Subcutaneous adipose tissue (tissue), 4 donors: Measurements from ENCODE around the gene HMX1. TPM values are rescaled to one million over a fixed set of nuclear protein-coding genes. Genes with fewer than 3 reads are reported as not detected.

Experiments
- CTCF ChIP-seq: fragments of 450-650 bp; IDR thresholded peaks from one replicate; pipeline ENCODE4 v1.5.1; 2016; ENCODE audit warnings: low read depth, mild to moderate bottlenecking, control low read depth, antibody characterized with exemption, moderate library complexity
- total RNA-seq, 4 donors: library from RNA; depleted of rRNA; stranded (reverse); fragments of >200 nt; gene quantifications; one replicate each; pipeline ENCODE4 v1.1.0, GENCODE V29; 2016

The HMX1 gene
- total RNA-seq, 4 donors from 2014 or later = not detected

DNA sequence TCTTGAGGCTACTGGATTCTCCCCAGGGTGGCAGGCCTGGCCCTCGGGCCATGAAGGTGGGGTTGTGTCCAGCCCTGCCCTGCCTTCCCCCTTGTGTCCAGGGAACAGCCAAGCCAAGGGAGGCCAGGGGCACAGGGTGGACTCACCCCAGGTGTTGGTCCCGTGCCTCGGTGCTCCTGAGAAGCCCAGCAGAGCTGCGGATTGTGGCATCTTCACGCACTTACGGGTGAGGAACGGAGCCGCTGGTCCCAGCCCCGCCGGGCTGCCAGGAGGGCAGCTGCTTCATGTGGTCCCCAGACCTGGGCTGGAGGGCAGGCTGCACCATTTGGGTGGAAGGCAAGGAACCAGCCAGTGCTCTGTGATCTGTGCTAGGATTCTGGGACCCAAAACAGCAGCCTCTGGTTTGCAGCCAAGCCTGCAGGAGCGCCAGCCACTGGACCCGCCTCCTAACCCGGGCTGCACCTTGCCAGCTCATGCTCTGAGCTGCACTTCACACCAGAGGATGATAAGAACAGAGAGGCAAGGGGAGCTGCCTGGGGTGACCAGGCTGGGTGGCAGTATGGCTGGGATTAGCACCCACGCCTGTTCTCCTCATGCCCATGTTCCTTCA lies 36.1 kb upstream of the HMX1 start:
- TF ChIP-seq CTCF = no peak

- TF ChIP-seq CTCF = no peak
Measured at GRCh38 chr4:8906991-8907595, 35.5 kb upstream of the HMX1 start.

DNA sequence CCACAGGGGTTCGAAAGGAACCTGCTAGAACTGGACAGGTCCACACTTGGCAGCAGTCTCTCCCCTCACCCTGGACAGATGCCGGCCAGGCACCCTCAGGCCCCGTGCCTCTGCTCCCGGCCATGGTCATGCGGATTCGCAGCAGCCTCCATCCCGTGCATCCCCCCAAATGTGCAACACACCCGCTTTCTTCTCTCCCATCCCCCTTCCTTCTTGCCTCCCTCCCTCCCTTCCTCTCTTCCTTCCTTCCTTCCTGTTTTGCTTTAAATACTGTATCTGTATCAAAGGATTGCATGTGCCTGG lies 35.0 kb upstream of the HMX1 start:
- TF ChIP-seq CTCF = no peak

DNA sequence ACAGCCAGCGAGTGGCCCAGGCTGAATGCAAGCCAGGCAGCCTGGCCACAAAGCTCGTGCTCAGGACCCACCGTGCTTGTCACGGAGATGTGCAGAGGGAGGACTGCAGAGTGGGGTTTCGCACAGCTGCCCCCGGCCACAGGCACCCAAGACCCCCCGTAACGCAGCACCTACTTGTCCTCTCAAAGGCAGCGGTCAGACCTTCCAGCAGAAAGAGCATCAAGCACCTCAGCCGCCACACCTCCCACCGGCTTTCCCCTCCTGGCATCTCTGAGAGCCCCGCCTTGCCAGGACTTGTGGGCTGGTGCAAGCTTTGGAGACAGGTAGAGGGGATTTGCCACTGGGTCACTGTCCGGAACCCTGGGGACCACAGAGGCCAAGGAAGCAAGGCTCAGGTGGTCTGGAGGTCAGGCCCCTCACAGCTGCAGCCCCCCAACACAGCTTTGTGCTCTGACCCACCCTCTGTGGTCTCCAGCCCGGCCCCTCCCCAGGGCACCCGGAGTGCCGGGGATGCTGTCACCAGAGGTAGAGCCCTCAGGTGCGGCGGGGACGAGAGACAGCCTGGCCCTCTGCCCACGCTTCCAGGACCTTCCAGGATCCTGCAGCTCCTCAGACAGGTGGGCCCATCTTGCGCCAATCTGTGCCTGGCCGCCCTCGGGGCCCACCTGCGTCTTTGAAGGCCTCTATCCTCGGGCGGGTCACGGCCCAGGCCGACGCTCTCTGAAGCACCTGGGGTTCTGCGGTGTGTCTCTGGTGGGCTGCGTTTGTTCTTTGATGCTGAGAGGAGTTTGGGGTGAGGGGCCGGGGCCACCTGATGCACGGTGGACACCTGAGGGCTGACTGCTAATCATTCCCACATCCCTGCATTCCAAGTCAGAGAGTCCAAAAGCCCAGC lies 34.4 kb upstream of the HMX1 start:
- TF ChIP-seq CTCF = no peak

DNA sequence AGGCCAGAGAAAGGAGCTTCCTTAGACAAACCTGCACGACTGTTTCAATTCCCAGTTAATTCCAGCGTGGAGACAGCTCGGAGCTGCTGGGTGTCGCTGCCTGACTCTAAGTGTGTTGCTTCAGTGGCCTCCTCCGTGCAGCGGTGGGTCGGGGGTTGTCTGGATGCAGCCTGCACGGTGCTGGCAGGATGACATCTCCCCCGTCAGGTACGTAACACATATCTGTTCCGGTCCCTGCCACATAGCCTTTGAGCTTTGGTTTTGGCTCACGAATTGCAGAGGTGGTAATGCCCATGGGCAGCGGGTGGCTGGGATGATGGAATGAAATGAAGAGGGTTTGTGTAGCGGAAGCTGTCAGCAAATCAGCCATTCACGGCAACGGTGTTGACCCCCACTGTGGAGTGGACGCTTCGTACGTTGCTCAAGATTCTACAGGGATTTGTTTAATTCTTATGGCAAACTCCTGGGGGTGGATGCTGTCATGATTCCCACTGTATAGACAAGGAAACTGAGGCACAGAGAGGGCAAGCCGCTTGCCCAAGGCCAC lies 33.7 kb upstream of the HMX1 start:
- no peak for TF ChIP-seq CTCF

DNA sequence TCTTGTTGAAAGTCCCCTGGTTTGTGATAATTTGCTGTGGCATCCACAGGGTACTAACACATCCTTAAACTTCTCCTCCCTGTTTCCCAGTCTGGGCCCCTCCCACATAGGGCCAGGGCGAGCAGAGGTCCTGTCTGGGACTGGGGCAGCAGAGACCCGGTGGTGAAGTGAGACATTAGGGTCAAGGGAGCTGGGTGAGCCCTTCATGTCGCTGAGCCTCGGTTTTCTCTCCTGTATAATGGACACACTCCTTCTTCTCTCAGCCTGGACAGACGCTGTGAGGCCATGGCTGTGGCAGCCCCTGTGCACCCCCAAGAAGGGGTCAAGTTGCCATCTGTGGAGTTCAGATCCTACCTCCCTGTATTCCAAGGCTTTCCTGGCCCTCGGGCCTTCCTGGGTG lies 33.0 kb upstream of the HMX1 start:
- no peak for TF ChIP-seq CTCF

GRCh38 chr4:8904041-8904501 lies 32.4 kb upstream of the HMX1 start:
- no peak for TF ChIP-seq CTCF
